ENCODE data around the gene KIAA1328. TPM values are rescaled to one million over a fixed set of nuclear protein-coding genes. Genes with fewer than 3 reads are reported as not detected.

The KIAA1328 gene
- total and polyA plus RNA-seq, 2 donors (not counting 3 experiments of a cell fraction or from before 2014, with no cell fraction given) = 2.7 to 6.5 TPM

DNA sequence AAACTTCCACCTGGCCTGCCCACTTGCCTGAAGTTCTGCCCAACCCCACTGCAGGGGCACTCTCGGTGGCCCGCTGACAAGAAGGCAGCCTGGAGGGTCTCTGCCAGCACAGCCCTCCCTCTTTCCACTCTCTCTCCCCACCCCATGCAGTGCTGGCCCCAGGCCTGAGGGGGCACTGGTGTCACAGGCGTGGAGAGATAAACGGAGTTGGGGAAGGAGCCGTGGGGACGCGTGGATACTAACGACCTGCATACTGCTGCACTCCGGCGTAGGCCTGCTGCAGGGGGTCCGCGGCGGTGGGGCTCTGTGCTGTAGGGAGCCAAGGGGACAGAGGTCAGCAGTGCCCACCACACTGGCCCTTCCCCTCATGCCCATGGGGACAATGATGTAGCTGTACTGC lies 437.4 kb downstream of the KIAA1328 start:
- TF ChIP-seq FOS (IDR thresholded peaks at IDR 0.05; ENCODE audit: borderline replicate concordance, insufficient read depth, low read length) = no peak
- TF ChIP-seq POLR2AphosphoS5 (IDR thresholded peaks at IDR 0.05; ENCODE audit: insufficient read depth, low read depth, low read length) = no peak
- TF ChIP-seq, protein P1, sequence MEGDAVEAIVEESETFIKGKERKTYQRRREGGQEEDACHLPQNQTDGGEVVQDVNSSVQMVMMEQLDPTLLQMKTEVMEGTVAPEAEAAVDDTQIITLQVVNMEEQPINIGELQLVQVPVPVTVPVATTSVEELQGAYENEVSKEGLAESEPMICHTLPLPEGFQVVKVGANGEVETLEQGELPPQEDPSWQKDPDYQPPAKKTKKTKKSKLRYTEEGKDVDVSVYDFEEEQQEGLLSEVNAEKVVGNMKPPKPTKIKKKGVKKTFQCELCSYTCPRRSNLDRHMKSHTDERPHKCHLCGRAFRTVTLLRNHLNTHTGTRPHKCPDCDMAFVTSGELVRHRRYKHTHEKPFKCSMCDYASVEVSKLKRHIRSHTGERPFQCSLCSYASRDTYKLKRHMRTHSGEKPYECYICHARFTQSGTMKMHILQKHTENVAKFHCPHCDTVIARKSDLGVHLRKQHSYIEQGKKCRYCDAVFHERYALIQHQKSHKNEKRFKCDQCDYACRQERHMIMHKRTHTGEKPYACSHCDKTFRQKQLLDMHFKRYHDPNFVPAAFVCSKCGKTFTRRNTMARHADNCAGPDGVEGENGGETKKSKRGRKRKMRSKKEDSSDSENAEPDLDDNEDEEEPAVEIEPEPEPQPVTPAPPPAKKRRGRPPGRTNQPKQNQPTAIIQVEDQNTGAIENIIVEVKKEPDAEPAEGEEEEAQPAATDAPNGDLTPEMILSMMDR (IDR thresholded peaks at IDR 0.05; ENCODE audit: extremely low read depth in 1 of 2, insufficient read depth in 1 of 2, low read depth in 1 of 2, low read length in 2 of 2) = no peak
- TF ChIP-seq, protein P2, sequence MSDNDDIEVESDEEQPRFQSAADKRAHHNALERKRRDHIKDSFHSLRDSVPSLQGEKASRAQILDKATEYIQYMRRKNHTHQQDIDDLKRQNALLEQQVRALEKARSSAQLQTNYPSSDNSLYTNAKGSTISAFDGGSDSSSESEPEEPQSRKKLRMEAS (IDR thresholded peaks at IDR 0.05; ENCODE audit: insufficient read depth, insufficient read length) = no peak
- TF ChIP-seq JUN (IDR thresholded peaks at IDR 0.05; ENCODE audit: borderline replicate concordance, insufficient read depth, insufficient read length, low read depth) = no peak
- TF ChIP-seq EZH2 (IDR thresholded peaks at IDR 0.05; ENCODE audit: borderline replicate concordance, low read depth, low read length, severe bottlenecking) = no peak
- no peak for TF ChIP-seq POLR2A (IDR thresholded peaks at IDR 0.05; ENCODE audit: low read depth, low read length)
- TF ChIP-seq MYC (IDR thresholded peaks at IDR 0.05; ENCODE audit: low read depth, low read length) = no peak
- no peaks in the 10 kb centered on the region for H3K4me1 ChIP-seq (ENCODE audit: control insufficient read depth, extremely low read depth, insufficient read depth, low read length)
- POLR2A ChIA-PET = no interaction called here
- CTCF ChIA-PET = no interaction called here
- dilution Hi-C loops (cut with MboI; ENCODE audit: extremely low pct_ligation_motif_present, low sequenced_read_pairs) (no loop called here), intact Hi-C loops (cut with micrococcal nuclease) (no loop called here)
- BruUV-seq (replicated peaks) = no TSS peak
- no peaks in the 10 kb centered on the region for H4K20me1 ChIP-seq (replicated peaks; ENCODE audit: control insufficient read depth, extremely low read depth, insufficient read depth, low read length)
- no peaks in the 10 kb centered on the region for H3K79me2 ChIP-seq (ENCODE audit: control insufficient read depth, insufficient read depth, low read length)
- FAIRE-seq (no peak), DNase-seq (ENCODE audit: low read depth, low spot score) (no peak)
- H3K4me2 ChIP-seq (ENCODE audit: insufficient read depth, low read length) = no peak overlapping the region
- no peak overlapping the region for H3K4me3 ChIP-seq (replicated peaks in 1 of 3; ENCODE audit: insufficient read depth in 1 of 3, low read depth in 1 of 3, low read length in 3 of 3)
- no peak overlapping the region for H2AFZ ChIP-seq (ENCODE audit: low read depth, low read length)
- no peaks in the 10 kb centered on the region for H3K9me1 ChIP-seq (replicated peaks; ENCODE audit: control insufficient read depth, extremely low read depth, insufficient read depth, low read length)
- no peak overlapping the region for H3K9ac ChIP-seq (replicated peaks; ENCODE audit: extremely low read depth, insufficient read depth, low read length)
- H3K27me3 ChIP-seq (ENCODE audit: control insufficient read depth in 2 of 2, insufficient read depth in 2 of 2, low read length in 2 of 2) = no peaks in the 10 kb centered on the region
- H3K36me3 ChIP-seq (ENCODE audit: control insufficient read depth in 2 of 2, extremely low read depth in 1 of 2, insufficient read depth in 2 of 2, low read length in 2 of 2) = no peaks in the 10 kb centered on the region
- no peaks in the 10 kb centered on the region for H3K9me3 ChIP-seq (replicated peaks; ENCODE audit: control insufficient read depth, insufficient read depth, low read length)
- H3K27ac ChIP-seq (ENCODE audit: insufficient read depth, low read depth, low read length) = no peak overlapping the region
